GM04503 (cell line): Measurements from ENCODE around the gene TMC1.

Source experiments
- DNase-seq: peaks from one replicate; pipeline ENCODE4 v3.0.0-alpha.2; 2012; ENCODE audit warnings: low read depth

TMC1 gene

DNA sequence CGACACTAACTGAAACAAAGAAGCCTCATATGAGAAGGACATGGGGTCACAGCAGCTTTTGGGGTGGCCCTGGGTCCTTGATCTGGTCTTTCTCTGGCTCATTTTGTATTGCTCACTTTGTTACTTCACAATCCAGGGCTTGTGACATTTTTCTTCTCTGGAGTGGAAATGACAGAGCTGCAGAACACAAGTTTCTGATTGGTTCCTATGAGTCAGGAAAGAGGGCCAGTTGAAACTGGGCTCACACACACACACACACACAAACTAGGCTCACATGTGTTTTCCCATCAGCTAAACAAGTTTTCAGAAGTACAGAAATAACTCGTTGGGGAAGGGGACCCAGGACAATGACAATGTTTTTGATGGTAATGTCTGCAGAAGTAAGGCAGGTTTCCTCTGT is 54.3 kb downstream of the TMC1 start:
- DNase-seq = no peak

DNA sequence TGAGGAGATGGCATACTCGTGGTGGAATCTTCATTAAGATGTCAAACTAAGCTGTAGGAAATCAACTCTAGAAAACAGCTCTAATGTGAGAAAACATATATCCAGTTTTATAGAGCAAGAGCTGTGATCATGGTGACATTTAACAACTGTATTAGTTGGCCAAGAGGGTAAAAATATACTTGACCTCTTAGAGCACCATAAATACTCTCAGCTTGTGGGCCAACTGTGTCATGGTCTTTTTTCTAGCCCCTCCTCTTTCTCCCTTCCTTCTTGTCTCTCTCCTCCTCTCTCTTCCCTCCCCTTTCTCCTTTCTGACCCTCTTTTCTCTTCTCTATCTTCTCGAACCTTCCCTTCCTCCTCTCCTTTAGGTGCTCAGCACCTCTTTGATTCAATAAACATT is 54.7 kb downstream of the TMC1 start:
- DNase-seq = no peak

DNA sequence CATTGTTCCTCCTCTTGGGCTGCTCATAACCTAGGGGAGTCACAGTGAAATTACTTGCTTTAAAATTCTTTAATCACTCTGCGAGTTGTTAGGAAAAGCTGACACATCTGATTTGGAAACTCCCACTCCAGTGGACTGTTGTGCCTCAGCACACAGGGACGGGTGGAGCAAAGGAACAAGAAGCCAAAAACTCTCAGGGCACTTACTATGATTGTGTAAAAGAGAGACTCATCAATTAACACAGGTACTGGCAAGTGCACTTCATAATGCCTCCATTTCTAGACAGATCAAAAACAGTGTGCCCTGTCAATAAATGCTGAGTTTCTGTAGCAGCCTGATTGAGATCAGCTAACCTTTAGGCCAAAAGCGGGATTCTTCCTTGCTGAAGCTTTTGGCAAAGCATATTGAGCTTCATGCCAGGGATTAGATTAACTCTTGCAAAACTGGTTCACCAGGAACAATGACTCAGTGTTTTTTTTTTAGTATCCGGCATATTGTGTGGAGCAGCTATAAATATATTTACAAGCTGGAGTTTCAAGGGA is 55.9 kb downstream of the TMC1 start:
- peak; percentile 76 for DNase-seq

DNA sequence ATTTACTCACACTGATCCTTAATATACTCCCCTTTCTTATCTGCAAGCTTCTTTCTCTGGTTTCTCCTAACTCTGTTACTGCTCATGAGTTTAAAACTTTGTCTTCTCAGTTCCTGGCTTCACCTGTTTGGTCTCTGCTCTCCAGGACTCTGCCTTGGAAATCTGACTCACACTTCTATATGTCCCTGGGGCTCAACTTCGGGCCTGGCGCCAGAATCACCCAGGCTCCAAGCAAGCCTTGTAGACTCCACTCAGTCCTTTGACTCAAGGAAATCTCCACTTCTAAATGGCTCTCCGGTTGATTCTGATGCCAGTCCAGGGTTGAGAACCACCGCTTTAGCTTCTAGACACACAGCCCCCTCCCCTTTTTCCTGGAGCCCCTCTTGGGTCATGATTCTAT is 57.8 kb downstream of the TMC1 start:
- no peak for DNase-seq

GRCh38 chr9:72579880-72580550 is 58.6 kb downstream of the TMC1 start:
- no peak for DNase-seq

DNA sequence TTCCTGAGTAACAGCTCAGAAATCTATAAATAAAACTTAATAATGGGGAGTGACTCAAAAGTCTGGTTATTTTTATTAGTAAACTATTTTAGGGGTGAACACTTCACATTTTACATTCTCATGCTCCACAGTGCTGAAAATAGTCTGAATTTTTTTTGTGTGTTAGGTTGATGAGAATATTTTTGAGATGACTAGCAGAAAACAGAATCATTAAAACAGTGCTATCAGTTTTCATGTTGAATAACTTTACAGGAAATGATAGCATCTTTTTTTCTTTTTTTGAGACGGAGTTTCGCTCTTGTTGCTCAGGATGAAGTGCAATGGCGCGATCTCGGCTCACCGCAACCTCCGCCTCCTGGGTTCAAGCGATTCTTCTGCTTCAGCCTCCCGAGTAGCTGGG is 60.3 kb downstream of the TMC1 start:
- DNase-seq = peak; percentile 76

GRCh38 chr9:72583370-72583769 is 62.0 kb downstream of the TMC1 start:
- no peak for DNase-seq

DNA sequence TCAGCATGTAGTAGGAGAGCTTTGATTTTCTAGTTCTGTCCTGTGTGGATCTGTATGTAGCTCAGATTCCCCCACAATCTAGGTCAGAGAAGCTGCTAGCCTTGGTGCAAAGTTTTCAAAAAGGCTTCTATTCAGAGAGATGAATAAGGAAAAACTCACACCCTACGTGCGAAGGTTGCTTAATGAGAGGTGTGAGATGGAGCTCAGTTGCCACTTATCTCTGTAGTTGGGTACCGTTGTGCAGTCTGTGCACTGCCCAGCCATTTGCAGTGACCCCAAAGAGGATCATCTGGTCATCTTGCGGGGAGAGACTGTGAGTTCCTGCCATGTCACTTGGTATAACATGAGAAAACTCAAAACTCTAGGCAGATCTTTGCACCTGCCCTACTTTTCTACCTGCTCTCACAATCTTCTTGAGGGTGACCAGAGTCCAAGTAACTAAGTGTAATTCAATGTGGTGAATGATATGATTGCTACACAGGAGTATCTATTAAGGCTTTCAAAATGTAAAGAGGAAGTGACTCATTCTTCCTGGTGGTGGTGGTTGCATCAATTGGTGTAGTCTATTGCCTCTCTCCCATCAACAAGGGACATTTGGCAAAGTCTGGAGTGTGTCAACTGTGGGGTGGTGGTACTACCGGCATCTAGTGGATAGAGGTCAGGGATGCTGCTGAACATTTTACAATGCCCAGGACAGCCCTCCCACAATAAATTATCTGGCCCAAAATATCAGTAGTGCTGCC is 65.2 kb downstream of the TMC1 start:
- peak; percentile 76 for DNase-seq

- no peak for DNase-seq
These were observed 66.9 kb downstream of the TMC1 start for GRCh38 chr9:72588336-72588735.

DNA sequence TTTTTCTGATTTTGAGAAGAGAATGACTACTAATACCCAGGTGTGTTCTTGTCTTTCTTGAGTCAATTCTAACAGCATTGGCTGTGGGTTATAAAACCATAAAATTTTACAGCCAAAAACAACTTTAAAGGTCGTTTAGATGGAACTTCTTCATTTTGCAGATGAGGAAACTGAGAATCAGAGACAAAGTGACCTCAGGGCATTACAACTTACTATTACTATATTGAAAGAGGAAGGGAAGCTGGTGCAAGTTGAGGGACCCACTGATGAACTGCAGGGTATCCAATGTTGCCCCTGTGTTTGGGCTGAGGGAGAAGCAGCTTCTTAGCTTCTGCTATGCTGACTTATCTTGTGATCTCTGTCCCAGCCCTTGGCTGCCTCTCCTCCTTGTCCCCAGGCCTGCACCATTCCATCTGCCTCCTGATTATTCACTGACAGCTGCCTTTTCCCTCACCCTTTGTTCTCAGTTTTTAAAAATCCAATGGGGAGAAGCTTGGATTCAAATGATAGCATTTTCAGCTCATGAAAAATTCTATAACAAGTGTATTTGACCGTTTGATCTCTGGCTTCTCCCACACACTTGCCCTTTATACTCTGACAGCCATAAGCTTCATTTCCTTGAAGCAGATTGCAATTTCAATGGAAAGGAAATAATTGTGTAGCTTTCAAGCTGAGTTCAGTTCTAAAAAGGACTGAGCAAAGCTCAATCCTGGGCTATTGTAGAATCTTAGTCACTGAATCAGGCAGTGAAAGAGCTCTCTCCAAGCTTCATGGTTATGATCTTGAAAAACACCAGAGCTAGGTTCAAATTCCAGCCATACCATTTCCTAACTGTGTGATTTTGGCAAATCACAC is 68.5 kb downstream of the TMC1 start:
- DNase-seq = no peak

DNA sequence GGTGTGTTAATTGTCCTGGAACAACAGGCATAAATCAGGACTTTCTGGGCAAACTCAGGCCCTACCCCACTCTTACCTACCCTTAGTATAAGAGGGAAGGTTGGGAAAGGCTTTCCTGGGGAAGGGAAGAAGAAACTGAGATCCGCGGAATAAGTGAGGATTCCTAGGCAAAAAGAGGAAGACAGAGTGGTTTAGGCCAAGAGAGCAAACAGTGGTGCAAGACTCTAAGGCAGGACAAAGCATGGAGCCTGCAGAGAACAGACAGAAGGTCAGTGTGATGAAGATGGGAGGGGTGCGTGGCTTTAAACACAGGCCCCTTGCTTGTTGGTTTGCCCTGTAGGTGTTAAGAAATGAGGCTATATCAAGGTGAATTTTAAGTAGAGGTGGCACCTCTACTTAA is 69.4 kb downstream of the TMC1 start:
- no peak for DNase-seq

DNA sequence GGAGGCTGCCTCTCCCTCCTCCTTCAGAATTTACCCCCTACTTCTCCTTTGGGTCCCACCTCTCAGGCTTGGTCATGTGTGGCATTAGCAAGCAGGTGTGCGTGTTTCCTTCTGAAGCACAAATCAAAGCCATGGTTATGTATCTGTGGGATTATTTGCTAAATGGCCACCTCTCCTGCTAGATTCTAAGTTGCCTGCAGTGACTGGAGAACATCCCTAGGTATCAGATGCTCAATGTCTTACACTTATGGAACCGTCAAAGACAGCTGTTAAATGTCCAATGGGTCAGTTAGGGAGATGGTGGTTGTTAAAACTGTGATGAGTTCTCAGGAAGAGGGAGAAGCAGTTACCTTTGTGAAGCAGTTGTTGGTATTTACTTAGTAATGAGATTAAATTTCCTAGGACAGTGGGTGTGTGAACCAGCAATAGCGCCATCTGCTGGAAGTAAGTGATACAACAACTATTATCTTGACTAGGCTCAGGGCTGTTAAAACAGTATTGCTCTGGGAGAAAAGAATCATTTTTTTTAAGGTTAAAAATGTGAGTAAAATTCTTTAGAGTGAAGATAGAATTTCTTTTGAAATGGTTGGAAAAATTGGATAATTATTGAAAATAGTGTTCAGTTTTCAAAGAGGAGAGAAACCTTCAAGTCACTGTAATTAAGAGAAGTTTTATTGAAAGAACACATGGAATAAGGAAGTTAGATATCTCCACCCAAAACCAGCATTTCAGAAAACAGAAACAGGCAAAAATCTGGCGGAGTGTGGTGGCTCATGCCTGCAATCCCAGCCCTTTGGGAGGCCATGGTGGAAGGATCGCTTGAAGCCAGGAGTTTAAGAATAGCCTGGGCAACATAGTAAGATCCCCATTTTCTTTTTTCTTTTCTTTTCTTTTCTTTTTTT is 71.3 kb downstream of the TMC1 start:
- DNase-seq = no peak

DNA sequence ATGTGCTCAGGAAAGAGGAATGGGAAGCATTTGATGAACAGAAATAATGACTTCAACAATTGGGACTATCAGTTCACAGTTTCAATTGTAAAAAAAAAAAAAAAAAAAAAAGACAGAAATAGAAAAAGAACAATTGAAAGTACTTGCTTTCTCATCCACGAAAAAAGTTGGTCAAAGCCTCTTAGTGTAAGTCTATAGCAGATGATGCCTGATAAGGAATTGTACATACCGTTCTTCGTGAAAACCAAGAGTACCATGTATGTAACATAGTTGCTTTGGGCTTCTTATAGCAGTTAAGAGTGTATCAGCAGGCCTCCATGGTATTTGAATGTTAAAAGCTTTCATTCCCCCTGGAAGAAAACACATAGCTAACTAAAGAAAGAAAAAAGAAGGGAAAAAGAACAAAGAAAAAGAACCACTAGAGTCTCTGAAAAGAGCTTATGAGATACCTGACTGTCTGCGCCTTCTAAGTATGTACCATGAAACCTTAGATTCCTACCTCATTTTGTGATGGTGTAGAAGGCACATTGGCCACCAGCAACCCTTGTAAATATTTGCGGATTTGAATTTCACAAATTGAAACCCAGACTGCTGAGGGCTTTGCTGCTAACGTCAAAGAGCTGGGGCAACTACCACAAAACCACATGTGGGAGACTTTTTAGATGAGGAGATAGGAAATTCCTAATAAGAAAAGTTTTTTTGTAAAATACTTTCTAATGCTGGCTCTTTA is 75.2 kb downstream of the TMC1 start:
- DNase-seq = no peak

DNA sequence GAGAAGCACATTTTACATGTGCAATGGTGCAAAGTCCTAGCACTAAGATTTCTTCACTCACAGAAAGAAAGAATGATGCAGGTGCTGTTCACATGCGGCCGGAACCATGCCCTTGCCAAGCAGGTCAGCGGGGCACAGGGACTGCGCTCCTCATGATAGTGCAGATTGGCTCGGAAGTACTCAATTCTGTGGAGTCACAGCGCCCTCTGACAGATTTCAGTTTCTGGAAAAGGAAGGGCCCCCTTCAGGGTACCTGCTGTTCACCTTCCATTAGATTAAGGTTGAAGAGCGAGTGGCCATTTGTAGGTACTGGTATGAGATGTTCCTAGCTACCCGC is 75.7 kb downstream of the TMC1 start:
- no peak for DNase-seq

DNA sequence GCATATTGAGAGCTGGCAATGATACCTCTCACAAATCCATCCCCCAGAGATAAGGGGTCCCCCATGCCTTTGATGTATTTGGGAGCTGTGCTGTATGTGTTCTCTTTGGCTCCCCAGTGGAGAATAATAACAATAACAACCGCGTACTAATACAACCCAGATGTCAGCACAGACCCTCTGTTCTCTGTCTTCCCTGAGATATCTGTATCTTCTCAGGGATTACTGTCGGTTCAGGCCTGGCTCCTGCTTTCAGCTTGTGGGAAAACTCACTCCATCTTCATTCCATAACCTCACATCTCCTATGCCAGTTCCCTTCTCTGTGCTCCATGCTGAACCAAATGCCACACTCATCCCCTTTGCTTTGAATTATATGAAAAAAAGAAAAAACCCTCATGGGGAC is 76.2 kb downstream of the TMC1 start:
- DNase-seq = no peak

DNA sequence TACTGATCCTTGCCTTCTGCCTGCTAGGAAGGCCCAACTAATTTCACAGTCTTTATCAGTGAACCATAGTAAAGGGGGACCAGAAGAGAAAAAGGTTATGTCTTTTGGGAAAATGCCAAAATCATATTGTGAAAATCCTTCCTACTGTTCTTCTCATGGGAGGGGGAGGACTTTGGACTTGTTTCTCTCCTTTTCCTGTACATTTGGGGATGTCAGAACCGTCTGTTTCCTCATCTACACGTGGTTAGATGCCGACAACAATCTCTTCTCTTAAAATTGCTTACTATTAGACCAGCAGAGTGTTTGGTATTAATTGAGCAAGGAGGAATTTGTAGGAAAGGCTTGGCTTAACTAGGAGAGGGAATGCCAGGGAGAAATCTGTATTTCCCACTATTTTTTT is 77.2 kb downstream of the TMC1 start:
- DNase-seq = no peak

GRCh38 chr9:72599874-72600534 is 78.6 kb downstream of the TMC1 start:
- no peak for DNase-seq

- no peak for DNase-seq
These were observed 79.3 kb downstream of the TMC1 start for GRCh38 chr9:72600671-72601070.

GRCh38 chr9:72601615-72602014 is 80.2 kb downstream of the TMC1 start:
- no peak for DNase-seq

DNA sequence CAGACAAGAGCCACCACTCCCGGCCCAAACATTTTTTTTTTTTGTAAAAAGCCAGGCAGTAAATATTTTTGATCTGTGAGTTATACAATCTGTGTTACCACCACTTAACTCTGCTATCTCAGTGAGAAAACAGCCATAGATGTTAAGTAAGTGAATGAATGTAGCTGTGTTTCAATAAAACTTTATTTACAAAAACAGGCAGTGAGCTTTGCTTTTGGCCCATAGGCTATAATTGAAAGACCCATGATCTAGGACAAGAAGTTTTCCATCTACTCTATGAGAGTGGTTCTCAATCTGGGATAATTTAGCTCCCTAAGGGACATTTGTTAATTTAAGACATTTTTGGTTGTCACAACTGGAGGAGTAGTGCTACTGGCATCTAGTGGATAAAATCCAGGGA is 91.0 kb downstream of the TMC1 start:
- DNase-seq = no peak

DNA sequence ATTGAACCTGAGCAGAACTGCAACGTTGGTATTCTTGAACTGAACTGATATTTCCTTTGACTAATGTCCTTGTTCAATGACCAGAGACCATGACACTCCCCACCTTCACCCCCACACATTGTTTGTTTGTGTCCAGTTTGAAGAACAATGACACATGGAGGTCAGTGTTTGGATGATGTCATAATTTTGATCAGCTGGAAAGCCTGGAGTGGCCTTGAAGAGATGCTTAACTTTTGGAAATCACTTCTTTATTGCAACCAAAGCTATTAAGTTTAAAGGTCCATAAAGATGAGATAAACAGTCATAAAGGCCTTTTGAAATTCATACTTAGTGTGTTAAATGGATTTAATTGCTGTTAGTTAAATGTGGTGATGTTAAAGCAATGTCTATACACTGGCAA is 92.7 kb downstream of the TMC1 start:
- DNase-seq = no peak
